NCI-H187 treated with DMSO at 0.1 percent for 48 hours (cell line): ENCODE data around the gene NDUFC1.
A peak's percentile ranks its signal among the peaks of the same experiment; 100 is the strongest.
"Not testable (repeated sequence)": the region's sequence is repeated elsewhere in the genome, so short reads cannot be mapped to it uniquely, and the experiment has no call there.

Source experiments
- DNase-seq: peaks from one replicate; lab custom pipeline; 2025; lab: John Stamatoyannopoulos, UW

NDUFC1 gene

GRCh38 chr4:139301821-139302611 lies at the start of gene NDUFC1:
Gene NDUFC1 (minus strand): TSS chr4:139302477. CDS start chr4:139295798, 6,679 bp downstream.
- DNase-seq, result no peak

DNA sequence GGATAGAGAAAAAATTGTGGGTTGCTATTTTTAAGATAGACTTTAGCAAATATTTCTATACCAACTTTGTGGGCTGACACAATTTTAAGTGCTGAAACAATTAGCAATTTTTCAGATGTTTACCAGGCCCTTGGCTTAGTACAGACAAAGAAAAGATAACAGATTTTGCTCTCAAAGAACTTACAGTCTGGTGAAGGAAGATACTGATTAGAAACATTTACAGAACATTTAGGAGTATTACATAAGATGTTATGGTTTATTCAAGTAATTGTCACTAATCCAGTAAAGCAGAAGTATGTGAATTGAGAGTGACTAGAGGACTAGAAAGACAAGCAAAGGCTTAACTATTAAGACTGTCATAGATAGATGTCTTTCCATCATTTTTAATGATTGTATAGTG lies 35.3 kb upstream of the NDUFC1 start:
- DNase-seq, result no peak

DNA sequence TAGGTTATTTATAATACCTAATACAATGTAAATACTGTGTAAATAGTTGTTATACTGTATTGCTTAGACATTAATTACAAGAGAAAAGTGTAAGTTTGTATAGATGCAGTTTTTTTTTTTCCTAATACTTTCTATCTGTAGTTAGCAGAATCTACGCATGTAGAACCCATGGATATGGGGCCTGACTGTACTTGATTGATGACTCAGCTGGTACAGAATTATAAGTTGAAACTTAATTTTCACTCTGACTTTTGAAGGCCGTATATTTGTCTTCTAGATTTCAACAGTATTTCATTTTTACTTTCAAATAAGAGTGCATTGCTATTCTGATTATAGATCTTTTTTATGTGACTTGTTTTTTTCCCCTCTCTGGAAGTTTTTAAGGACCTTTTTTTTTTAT lies 30.8 kb upstream of the NDUFC1 start:
- no peak for DNase-seq

- no peak for DNase-seq
Observed at GRCh38 chr4:139331185-139331584, 28.9 kb upstream of the NDUFC1 start.

DNA sequence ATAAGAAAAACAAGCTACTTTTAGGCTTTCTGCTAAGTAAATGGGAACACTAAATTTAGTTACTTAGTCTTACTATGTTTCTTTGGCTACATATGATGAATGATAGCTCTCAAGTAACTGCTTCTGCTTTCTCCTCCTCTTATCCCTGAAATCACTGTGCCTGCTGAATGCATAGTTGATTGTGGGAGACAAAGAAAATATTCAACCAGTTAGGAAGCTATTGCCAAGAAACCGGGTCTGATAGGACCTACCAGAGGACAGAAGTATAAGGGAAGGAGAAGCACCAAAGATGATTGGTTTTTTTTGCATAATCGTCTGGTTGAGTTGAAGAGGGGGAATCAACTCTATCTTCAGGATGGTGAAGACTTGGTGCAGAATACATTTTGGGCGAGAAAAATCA lies 28.0 kb upstream of the NDUFC1 start:
- DNase-seq, result no peak

DNA sequence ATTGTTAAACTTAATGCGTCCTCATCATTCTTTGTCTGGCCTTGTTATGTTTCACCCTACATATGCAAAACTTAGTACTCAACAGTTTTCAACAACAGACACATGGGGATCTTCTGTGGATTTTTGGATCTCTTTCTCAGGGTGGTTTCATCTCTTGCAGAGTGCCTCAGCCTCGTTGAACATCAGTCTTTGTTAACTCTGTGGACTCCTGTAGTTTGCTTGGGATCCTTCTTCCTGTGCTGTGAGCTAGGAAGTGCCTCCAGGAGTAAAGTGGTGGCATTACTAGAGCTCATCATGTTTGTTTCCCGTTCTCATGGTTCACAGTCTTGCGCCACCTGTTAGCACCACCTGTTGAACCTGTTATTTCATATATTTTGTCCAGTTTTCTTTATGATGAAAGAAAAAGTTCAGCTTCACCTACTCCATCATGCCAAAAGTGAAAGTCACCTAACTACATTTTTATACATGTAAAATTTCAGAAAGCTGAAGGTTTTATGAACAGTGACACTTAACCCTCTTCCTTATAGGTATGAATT lies 27.5 kb upstream of the NDUFC1 start:
- DNase-seq, result no peak

- DNase-seq, result no peak
Observed at GRCh38 chr4:139324620-139325019, 22.3 kb upstream of the NDUFC1 start.

DNA sequence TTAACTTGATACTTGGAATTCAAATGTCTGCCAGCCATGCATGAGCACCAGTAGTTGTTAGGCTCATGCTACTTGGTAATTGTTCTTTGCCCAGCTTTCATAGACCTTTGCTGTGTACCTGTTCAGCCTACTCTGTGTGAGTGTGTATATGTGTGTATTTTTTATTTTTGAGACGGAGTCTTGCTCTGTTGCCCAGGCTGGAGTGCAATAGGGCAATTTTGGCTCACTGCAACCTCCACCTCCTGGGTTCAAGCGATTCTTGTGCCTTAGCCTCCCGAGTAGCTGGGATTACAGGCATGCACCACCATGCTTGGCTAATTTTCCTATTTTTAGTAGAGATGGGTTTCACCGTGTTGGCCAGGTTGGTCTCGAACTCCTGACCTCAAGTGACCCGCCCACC lies 20.3 kb upstream of the NDUFC1 start:
- not testable (repeated sequence) for DNase-seq

- not testable (repeated sequence) for DNase-seq
Observed at GRCh38 chr4:139322070-139322469, 19.8 kb upstream of the NDUFC1 start.

- no peak for DNase-seq
Observed at GRCh38 chr4:139319571-139319970, 17.3 kb upstream of the NDUFC1 start.

DNA sequence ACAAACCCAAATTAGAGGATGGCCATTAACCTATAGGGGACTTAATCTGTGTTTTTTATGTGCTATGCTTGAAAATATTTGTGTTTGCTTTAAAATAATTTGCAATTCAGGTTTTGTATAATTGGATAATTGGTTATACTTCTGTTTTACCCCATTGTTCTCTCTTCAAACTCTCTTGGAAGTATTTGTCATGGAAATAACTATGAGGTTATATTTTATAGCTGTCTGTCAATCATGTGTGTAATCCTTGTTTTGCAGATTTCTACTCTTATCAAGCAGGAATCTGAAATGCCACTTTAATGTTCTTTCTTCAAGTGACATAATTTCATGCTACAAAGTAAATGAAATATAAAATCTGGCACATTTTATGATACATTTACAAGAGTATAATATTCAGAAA lies 15.4 kb upstream of the NDUFC1 start:
- no peak for DNase-seq

DNA sequence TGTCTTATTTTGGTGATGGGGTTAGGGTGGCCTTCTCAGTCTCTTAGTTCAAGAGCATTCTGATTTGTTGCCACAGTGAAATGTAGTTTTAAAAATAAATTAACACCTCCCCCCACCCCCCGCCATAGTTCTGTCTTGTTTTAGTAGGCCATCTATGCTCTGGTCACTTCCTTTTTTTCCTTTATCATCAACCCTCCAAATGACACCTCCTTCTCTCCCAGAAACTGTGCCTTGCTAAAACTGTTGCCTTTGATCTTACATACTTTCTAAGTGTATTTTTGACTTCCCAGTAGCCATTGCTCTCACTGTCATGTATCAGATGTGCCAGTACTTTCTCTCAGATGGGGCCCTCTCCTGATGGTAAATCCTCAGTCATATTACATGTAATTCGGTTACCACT lies 14.5 kb upstream of the NDUFC1 start:
- no peak for DNase-seq

DNA sequence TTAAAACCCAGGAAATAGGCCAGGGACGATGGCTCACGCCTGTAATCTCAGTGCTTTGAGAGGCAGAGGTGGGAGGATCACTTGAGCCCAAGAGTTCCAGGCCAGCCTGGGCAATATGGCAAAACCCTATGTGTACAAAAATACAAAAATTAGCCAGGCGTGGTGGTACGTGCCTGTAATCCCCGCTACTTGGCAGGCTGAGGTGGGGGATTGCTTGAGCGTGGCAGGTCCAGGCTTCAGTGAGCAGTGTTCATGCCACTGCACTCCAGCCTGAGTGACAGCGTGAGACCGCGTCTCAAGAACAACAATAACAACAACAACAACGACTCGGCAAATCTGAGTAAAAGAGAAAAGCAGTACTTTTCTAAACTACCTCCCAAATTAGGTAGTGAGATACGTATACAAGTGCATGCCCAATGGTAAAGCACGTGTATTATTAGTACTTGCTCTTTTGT lies 13.0 kb upstream of the NDUFC1 start:
- no peak for DNase-seq

- no peak for DNase-seq
Observed at GRCh38 chr4:139314047-139314800, 11.9 kb upstream of the NDUFC1 start.

- not testable (repeated sequence) for DNase-seq
Observed at GRCh38 chr4:139313414-139313813, 11.1 kb upstream of the NDUFC1 start.

- no peak for DNase-seq
Observed at GRCh38 chr4:139312552-139313332, 10.5 kb upstream of the NDUFC1 start.

GRCh38 chr4:139311909-139312308 lies 9.6 kb upstream of the NDUFC1 start:
- DNase-seq, result no peak

GRCh38 chr4:139304920-139305319 lies 2.6 kb upstream of the NDUFC1 start:
- no peak for DNase-seq

DNA sequence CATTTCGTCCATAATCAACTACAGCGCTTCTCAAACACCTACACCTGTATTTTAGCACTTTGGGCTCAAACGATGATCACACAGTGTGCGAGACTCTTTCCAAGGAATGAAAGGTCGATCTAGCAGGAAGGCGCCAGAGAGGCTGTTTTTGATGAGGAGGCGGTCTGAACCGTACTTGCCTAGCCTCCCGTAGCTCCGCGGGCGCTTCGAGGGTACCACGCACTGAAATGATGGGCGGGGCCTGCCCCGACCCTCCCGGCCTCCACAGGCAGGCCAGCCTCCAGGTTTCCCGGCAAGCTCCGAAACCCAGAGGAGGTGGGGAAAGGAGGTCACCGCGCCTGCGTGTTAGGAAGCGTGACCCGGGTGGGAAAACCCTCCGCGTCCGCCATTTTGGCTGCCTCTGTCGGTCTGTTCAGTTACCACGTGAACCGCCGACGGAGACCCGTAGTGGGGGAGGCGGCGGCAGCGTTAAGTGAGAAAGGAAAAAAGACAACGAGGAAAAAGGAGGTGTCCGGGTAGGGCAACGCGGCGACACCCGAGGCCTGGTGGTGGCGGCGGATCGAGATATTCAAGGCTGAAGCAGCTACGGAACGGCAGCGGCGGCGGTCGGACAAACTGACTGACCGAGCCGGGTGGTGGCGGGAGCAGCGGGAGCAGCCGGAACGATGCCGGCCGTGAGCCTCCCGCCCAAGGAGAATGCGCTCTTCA lies 1.0 kb downstream of the NDUFC1 start, which contains the start of gene NAA15:
TSS of gene NAA15 (plus strand) at position 393 of the 708 bp plus-strand sequence. CDS start at position 666, 273 bp downstream.
- DNase-seq, result peak; percentile 62

GRCh38 chr4:139300431-139301112 lies 1.7 kb downstream of the NDUFC1 start:
- no peak for DNase-seq

DNA sequence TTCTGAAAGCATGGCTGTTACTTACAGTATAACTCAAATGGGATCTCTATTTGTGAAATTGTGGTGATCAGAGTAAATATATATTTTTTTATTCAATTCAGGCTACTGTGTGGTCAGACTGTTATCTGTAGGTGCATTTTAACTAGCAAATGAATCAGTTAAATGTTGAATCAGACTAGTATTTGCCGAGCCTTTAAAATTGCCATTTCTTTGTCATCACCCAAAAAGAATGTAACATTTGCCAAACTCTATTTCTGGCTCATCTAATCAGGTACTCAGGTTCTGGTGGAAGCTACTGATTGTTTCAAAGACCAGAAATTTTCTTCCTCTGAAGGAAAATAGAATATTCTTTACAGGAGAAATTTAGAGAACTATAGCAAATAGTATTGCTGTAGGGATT lies 2.7 kb downstream of the NDUFC1 start:
- DNase-seq, result no peak
